Pancreas (tissue), 10 donors: ENCODE results near the gene ZNF212. TPM values are rescaled to one million over a fixed set of nuclear protein-coding genes. Genes with fewer than 3 reads are reported as not detected.
A peak's percentile ranks its signal among the peaks of the same experiment; 100 is the strongest.

Experiments used
- ATAC-seq, 4 donors: fragments of 200-7000 bp; cut with Tn5 transposase; one replicate each; pipeline versions ENCODE4 v1.8.0 to v1.9.1; 2020; ENCODE audit warnings: mild to moderate bottlenecking in 4 of 4, moderate library complexity in 4 of 4
- DNase-seq, 6 donors: peaks; one replicate each; pipeline ENCODE4 v3.0.0-alpha.2; 2020
- FAIRE-seq: peaks from 2 replicates; lab custom pipeline; 2012; peaks lifted over from hg19 to GRCh38; lab: Jason Lieb, UNC
- H3K27ac ChIP-seq, 4 donors: fragments of 200-600 bp; sonication (generic); 1 replicate in 3 of 4; 2 replicates in 1 of 4; pipeline versions ENCODE4 v1.5.0 to v1.8.0; 2020
- H3K27me3 ChIP-seq, 4 donors: fragments of 200-600 bp; one replicate each; pipeline ENCODE4 v1.8.0; 2021
- H3K36me3 ChIP-seq, 3 donors: fragments of 200-600 bp; sonication (generic) in 1 of 3; one replicate each; pipeline versions ENCODE4 v1.5.0 to v1.8.0; 2020 to 2021
- H3K4me1 ChIP-seq, 3 donors: fragments of 200-600 bp; one replicate each; pipeline ENCODE4 v1.8.0; 2021
- H3K4me3 ChIP-seq, 4 donors: fragments of 200-600 bp; sonication (generic) in 2 of 4; one replicate each; pipeline versions ENCODE4 v1.5.0 to v1.8.0; 2020 to 2021
- H3K9me3 ChIP-seq, 4 donors: fragments of 200-600 bp; one replicate each; pipeline ENCODE4 v1.8.0; 2021
- CTCF ChIP-seq, 4 donors: fragments of 200-600 bp; sonication (generic) in 3 of 4; IDR thresholded peaks; one replicate each; pipeline versions ENCODE4 v1.5.0 to v1.8.0; 2021; ENCODE audit warnings: antibody characterized with exemption in 4 of 4
- WGBS, 2 donors: extraction: QIAGEN DNeasy Blood & Tissue Kit; methylation state at CpG; one replicate each; pipeline ENCODE4 v1.1.7; 2013; 5-methylcytosine and 5-hydroxymethylcytosine counted together
- intact Hi-C, 3 donors: fragments of 100-400 bp; cut with DNase I; formaldehyde crosslinking; loops; one replicate each; pipeline versions ENCODE4 v1.11.1 to v1.14.2; 2022
- polyA plus RNA-seq, 2 donors: library from polyadenylated mRNA; stranded (reverse); fragments of 200-250 nt; gene quantifications; one replicate each; pipeline ENCODE4 v1.2.3, GENCODE V29; 2013
- total RNA-seq, 6 donors: library from RNA; stranded (reverse); fragmentation: NEBNext Ultra II Directional in 4 of 6; extraction: Animal tissue kit (Norgen Biotek cat#: 25700) in 4 of 6; gene quantifications; one replicate each; pipeline versions ENCODE4 v1.2.1 to v1.2.4, GENCODE V29; 2021 to 2023
- donor health status: healthy with polysubstance abuse.
- donor health status: DM: no; HTN: no; CAD: no; lungs with moderate emphysema.
- donor health status: DM: no; HTN: no; CAD: no.
- donor health status: control.
- donor health status: control.
- donor health status: Bipolar disorder and iron deficiency.
- donor health status: DM: yes; HTN: yes; CAD: no.
- donor health status: DM: no; HTN: no; CAD: no.
- donor health status: DM: no; HTN: no; CAD: no.
- donor health status: DM: yes; HTN: yes; CAD: no.

Gene ZNF212
- total and polyA plus RNA-seq, 8 donors, result 3.7 to 13.7 (median 5.5) TPM

- WGBS, 2 donors, result 93 to 97% methylated on average over 11 of the region's 11 CpGs
- DNase-seq, result no peak
- no peaks in the 10 kb centered on the region for H3K27me3 ChIP-seq
- H3K27ac ChIP-seq, result no peak overlapping the region
- H3K36me3 ChIP-seq, result peaks cover 0 to 13% (median 3%) of the 10 kb centered on the region in 3 donors
- intact Hi-C loops, result no loop called here
- no peak for FAIRE-seq
- ATAC-seq, result no peak
- no peak for TF ChIP-seq CTCF (IDR thresholded peaks at IDR 0.05)
- no peaks in the 10 kb centered on the region for H3K4me1 ChIP-seq
- H3K4me3 ChIP-seq, result no peak overlapping the region
- H3K9me3 ChIP-seq, result no peaks in the 10 kb centered on the region
These were observed 38.9 kb downstream of the ZNF212 start for GRCh38 chr7:149278396-149278795.

GRCh38 chr7:149279111-149279743 is 39.8 kb downstream of the ZNF212 start:
- TF ChIP-seq CTCF (IDR thresholded peaks at IDR 0.05), result no peak
- Histone ChIP-seq H3K4me3 (no peak overlapping the region), H3K36me3 (peaks cover 0 to 13% (median 3%) of the 10 kb centered on the region in 3 donors), H3K27me3 (no peaks in the 10 kb centered on the region), H3K4me1 (no peaks in the 10 kb centered on the region), H3K9me3 (no peaks in the 10 kb centered on the region), H3K27ac (no peak overlapping the region)
- no peak for FAIRE-seq
- no peak for DNase-seq
- WGBS, 2 donors, result 90 to 93% methylated on average over 17 of the region's 17 CpGs
- ATAC-seq, result no peak
- intact Hi-C loops, result no loop called here

- no peak for ATAC-seq
- no peak for DNase-seq
- 88 to 100% methylated on average over 5 to 7 of the region's 9 CpGs for WGBS, 2 donors
- Histone ChIP-seq H3K4me3 (no peak overlapping the region), H3K27me3 (no peaks in the 10 kb centered on the region), H3K36me3 (peaks cover 0 to 13% (median 3%) of the 10 kb centered on the region in 3 donors), H3K4me1 (no peaks in the 10 kb centered on the region), H3K9me3 (no peaks in the 10 kb centered on the region), H3K27ac (no peak overlapping the region)
- no peak for TF ChIP-seq CTCF (IDR thresholded peaks at IDR 0.05)
- intact Hi-C loops, result no loop called here
- no peak for FAIRE-seq
These were observed 40.7 kb downstream of the ZNF212 start for GRCh38 chr7:149280151-149280550.

- H3K36me3 ChIP-seq, result peaks cover 0 to 8% (median 3%) of the 10 kb centered on the region in 3 donors
- FAIRE-seq (no peak), DNase-seq (peak in 1 of 6 donors; percentile 69), ATAC-seq (no peak)
- H3K4me3 ChIP-seq, result no peak overlapping the region
- H3K27me3 ChIP-seq, result no peaks in the 10 kb centered on the region
- 88 to 90% methylated on average over 8 of the region's 8 CpGs for WGBS, 2 donors
- no peaks in the 10 kb centered on the region for H3K9me3 ChIP-seq
- no peaks in the 10 kb centered on the region for H3K4me1 ChIP-seq
- TF ChIP-seq CTCF (IDR thresholded peaks at IDR 0.05), result no peak
- H3K27ac ChIP-seq, result no peak overlapping the region
- intact Hi-C loops, result no loop called here
These were observed 41.4 kb downstream of the ZNF212 start for GRCh38 chr7:149280661-149281507.
